HG03558 (cell line): ENCODE measurements around the gene SF3B2.
"Not testable (repeated sequence)": the region's sequence is repeated elsewhere in the genome, so short reads cannot be mapped to it uniquely, and the experiment has no call there.

ENCODE experiments used
- ATAC-seq: cut with Tn5 transposase; IDR thresholded peaks from one replicate; pipeline ENCODE4 v1.9.1; 2021; ENCODE audit warnings: moderate number of reproducible peaks; ENCODE audit not compliant: unreplicated experiment; ENCODE audit errors: extremely low read depth

SF3B2 gene

DNA sequence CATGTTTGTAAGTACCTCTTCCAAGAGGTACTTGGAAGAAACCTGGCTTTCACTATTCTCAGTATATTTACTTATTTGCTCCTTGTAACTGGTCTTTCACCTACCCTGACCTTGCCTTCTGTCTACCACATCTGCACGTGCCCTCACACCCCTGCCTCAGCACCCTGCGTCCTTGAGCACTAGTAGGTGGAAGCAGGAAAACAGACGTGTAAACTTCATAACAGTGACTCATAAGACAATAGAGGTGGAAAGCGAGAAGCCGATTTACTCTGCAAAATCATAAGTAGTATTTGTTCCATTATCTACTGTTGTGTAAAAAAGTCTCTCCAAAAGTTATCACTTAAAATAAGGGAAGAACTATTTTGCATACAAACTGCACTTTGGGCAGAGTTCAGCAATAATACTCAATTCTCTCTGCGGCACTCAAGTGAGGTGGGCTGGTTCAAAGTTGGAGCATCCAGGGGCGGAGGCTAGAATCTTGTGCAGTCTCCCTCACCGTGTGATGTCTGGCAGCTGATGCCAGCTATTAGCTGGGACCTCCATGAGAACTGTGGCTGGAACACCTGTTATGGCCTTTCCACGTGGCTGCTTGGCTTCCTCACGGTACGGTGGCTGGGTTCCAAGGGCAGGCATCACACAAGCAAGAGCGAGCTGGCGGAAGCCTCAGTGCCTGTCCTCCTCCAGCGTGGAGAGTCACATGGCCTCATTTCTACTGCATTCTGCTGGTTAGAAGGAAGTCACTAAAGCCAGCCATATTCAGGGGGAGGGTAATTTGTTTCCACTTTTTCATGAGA is 48.3 kb downstream of the SF3B2 start:
- ATAC-seq = no peak

DNA sequence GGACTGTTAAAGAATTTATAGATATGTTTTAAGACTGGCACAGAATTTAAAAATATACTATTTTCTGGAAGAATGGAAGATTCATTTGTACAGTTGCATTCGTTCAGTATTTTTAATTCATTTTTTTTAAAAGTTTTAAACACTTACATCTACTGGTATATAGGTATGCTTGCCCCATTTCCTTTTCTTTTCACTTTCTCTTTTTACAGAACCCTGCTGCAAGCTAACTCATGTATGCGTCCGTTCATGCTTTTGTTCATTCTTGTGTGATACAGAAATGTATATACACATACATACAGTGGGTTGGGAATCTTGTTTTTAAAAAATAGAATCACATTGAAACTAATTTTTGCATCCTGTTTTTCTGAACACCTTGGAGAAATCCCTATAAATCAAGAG is 48.9 kb downstream of the SF3B2 start:
- ATAC-seq = no peak

DNA sequence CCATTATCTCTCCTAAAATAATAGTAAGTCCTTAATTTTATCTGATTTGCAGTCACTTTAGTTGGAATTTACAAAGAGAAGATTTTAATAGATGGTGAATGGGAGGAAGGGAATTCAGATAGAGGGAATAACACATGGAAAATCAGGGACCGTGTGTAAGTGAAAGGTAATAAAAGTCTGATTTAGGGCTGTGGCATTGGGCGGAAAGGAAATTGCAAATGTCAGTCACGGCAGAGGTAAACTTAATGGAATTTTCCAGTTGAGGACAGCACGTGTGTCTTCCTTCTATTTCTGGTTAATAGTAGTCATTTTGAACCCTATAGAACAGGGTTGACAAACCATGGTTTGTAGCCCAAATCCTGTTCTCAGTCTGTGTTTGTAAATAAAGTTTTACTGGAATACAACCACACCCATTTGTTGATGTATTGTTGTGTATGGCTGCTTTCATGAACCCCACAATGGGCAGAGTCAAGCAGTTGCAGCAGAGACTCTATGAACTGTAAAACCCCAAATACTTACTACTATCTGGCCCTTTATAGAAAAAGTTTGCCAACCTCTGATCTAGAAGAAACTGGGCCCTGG is 52.0 kb downstream of the SF3B2 start:
- no peak for ATAC-seq

DNA sequence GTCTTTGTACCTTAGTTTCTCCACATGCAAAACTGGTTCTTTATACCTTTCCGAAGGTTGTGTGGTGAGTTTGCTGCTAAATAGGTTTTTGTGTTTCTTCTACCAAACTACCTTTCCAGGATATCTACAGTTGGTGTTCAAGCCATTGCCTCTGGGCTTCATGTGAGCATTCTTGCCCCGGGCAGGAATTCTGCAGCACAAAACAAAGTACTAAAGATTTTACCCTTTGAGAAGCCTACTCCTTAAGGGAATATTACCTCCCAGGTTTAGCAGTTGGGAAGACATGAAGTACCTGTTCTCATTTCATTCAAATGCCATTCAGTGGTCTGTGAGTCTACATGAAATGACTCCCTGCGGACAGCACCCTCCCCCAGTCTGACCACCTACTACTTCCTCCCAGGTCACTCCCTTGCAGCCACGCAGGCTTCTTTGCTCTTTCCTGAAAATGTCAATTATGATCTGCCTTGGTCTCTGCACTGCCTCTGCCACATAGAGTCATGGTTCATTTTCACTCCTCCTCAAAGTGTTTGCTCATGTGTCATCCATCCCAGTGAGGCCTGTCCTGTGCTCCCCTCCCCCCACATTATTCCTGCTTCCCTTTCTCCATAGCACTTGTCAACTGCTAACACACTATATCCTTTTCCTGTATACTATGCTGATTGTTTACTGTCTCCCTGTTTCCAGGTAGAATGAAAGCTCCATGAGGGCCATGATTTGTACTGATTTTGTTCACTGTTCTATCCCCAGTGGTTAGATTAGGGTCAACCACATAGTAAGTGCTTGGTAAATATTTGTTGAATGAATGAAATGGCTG is 54.8 kb downstream of the SF3B2 start:
- no peak for ATAC-seq

DNA sequence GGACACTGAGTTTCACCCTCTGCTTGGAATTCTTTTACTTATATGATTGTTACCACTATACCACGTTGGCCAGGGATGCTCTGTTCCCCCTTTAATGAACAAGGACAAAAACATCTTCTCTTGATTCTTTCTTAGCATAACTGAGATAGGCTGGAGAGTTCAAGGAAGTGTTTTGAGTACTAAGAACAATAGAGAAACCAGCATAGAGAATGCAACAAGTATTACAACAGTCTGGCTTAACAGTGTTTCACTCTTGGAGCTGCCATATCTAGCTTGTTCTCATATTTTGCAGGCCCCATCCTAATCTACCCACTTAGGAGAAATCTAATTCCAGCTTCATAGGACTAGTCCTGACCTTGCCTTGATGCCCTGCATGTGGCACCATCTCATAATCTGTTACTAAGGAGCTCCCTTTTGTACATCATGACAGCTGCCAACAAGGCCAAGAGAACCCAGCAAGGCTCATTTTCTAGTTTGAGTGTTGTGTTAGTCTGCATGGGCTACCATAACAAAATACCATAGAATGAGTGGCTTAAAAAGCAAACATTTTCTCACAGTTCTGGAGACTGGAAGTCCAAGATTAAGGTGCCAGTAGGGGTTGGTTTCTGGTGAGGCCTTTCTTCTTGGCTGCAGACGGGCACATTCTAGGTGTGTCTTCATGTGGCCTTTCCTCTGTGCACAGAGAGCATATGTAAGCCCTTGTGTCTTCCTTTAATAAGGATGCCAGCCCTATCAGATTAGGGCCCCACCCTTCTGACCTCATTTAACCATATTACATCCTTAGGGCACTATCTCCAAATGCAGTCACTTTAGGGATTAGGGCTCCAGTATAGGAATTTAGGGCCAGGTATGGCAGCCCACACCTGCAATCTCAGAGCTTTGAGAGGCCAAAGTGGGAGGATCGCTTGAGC is 55.7 kb downstream of the SF3B2 start:
- no peak for ATAC-seq

DNA sequence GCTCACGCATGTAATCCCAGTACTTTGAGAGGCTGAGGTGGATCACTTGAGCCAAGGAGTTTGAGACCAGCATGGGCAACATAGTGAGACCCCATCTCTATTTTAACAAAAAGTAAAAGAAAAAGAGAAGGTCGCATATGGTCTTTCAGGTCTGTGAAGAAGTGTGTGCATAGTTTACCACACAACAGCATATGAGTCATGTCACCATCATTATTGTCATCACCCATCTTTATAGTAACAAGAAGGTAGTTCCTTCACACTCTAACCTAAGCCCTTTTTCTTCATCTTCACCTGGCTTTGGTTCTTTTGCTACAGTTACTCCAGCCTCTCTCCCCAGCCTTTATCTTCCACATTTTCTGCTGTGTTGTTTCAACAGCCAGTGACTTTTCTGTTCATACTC is 57.1 kb downstream of the SF3B2 start:
- no peak for ATAC-seq

DNA sequence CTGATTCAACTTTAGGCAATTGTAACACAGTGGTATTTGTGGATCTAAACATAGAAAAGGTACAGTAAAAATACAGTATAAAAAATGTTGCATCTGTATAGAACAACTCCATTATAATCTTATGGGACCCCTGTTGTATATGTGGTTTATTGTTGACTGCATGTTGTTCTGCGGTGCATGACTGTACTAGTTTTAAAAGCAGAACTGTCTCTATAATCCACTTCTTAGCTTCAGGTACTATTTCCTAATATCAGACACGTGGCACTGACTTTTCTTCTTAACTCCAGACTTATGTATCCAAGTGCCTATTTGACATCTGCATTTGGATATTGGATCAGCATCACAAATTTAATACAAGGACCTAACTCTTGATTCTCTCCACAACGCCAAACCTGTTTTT is 59.0 kb downstream of the SF3B2 start:
- no peak for ATAC-seq

DNA sequence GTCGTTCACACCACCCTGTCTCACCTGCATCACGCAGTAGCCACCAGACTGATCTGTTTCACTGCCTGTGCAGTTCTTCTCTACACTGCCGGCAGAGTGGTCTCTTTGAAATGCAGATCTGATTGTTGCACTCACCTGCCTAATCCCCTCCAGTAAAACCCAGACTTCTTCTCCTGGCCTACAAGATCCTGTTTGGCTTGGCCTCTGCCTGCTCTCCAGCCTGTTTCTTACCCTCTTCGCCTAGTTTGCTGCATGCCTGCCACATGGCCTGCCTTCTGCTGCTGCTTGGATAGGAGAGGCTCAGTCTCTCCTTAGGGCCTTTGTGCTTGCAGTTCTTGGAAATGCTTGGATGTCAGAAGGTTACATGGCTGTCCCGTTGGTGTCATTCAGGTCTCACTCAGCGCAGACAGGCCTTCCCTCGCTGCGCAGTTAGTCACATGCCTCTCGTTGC is 59.9 kb downstream of the SF3B2 start:
- no peak for ATAC-seq

DNA sequence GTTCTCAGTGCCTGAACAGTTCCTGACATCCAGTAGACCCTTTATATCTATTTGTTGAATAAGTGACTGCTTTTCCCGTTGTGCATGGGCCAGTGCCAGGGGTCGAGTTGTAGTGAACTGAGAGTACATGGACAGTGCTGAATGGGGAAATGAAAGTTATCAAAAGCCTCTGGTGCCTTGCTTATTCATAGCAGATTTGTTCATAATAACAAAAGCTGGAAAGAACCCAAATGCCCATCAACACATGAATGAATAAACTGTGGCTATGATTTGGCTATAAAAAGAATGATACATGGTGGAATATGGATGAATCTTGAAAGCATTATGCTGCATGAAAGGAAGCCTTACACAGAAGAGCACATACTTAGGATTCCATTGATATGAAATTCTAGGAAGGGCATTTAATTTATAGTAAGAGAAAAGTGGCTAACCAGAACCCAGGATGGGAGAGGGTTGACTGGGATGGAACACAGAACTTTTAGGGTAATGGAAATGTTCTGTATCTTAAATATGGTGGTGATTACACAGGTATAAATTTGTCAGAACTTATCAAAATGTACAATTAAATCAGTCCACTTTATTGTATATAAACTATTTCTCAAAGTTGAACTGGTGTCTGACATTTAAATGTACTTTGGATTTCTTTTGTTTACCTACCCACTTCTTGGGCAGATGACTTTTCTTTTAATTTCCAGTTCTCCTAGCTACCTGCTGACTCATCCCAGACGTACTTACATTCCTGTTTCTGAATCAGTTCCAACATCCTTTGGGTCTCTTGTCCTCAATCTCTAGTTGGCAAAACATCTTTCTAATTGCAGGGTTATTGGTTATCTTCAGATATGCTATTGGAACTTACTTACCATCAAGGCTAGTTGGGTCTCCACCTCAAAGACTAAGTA is 60.7 kb downstream of the SF3B2 start:
- ATAC-seq = no peak

DNA sequence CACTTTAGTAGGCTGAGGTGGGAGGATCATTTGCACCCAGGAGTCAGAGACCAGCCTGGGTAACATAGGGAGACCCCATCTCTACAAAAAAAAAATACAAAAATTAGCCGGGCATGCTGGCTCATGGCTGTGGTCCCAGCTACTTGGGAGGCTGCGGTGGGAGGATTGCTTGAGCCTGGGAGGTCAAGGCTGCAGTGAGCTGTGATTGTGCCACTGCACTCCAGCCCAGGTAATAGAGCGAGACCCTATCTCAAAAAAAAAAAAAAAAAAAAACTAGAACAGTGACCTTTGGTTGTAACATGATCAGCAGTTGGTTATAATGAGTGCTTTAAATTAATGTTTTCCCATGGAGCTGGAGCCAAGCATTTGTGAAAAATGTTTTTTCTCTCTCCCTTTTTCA is 62.8 kb downstream of the SF3B2 start:
- ATAC-seq = not testable (repeated sequence)

DNA sequence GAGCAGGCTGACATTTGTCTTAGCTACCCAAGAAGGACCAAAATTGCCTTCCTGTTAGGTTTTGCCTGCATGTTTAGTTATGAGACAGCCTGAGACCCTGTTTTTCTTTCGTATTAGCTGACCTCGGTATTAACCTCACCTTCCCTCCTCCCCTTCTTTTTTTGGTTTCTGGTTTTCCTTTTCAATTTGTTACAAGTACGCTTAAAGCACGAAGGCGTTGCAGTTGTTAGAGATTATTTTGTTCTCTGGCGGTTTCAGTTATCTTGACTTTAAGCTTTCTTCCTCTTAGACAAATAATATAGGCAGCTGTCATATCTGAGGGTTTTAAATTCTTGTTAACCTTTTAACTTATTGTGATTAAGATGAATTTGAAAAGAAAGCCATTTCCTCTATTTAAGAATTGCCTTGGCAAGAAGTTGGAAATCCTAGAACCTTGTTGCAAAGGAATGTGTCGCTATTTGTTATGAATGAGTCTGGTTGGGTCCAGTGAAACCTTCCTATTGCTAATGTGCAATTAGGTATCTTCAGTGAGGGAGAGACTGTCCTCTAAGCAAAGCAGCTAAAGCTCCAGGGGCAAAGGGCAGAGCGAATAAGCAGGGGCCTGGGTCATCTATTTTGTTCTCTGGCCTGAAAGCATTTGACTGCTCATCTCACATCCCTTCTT is 63.6 kb downstream of the SF3B2 start:
- no peak for ATAC-seq

DNA sequence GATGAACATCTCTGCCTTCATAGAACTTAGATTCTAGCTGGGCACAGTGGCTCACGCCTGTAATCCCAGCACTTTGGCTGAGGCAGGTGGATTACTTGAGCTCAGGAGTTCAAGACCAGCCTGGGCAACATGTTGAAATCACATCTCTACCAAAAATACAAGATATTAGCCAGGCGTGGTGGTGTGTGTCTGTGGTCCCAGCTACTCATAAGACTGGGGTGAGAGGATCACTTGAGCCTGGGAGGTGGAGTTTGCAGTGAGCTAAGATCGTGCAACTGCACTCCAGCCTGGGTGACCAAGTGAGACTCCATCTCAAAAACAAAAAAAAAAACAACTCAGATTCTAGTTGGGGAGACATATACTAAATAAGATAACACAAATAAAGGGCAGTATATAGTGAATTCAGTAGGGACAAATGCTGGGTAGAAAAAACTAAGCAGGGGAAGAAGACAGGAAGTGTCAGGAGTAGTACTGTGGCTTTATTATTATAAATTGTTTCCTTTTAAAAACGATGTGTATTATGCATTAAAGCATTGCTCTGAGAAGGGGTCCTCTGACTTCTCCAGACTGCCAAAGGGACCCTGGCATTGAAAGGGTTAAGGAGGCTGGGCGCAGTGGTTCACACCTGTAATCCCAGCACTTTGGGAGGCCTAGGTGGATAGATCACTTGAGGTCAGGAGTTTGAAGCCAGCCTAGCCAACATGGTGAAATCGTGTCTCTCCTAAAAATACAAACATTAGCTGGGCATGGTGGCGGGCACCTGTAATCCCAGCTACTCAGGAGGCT is 64.6 kb downstream of the SF3B2 start:
- no peak for ATAC-seq

DNA sequence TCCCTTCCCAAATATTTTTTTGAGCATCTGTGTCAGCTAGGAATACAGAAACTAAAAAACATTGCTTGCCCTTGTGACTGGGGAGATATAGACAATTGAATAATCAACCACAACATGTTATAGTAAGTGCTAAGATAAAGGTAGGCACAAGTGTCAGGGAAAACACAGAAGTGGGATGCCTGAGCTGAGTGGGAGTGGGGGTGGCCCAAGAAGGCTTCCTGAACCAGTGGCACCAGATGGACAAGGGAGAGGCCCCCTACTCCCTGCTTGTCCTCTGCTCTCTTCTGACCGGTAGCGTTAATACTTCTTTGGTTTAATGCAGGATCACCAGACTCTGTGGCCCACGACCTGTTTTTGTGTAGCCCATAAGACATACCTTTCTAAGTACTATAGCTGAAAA is 66.7 kb downstream of the SF3B2 start:
- no peak for ATAC-seq
